GM19043 (cell line): Measurements from ENCODE around the gene TPST2.

Experiments
- ATAC-seq: cut with Tn5 transposase; IDR thresholded peaks from one replicate; pipeline ENCODE4 v1.9.1; 2021; ENCODE audit warnings: low read depth; ENCODE audit not compliant: unreplicated experiment

TPST2 gene

DNA sequence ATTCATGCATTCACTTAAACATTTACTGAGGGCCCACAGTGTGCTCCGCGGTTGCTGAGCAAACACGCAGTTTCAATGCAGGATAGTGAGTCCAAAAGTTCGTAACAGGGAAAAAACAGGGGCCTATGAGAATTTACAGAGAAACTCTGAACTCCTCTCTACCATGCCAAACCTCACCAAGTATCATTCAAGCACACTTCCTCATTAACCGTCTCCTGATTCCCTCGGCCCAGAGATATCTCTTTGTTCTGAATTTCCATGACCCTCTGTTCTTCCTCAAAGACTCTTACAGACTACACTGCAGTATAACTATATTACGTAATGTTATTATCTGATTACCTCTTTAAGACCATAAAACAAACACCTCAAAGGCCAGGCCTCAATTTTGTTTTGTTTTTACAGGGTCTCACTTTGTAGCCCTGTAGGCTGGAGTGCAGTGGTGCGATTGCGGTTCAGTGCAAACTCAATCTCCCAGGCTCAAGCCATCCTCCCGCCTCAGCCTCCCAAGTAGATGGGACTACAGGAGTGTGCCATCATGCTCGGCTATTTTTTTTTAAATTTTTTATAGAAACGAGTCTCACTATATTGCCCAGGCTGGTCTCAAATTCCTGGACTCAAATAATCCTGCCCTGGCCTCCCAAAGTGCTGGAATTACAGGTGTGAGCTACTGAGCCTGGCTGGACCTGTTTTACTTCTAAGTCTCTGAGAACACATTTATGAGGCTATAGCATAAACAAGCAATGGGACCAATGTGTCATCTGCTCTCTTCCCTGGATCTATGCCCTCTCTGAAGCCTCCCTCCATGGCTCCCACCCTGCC is 109.9 kb downstream of the TPST2 start:
- no peak for ATAC-seq

GRCh38 chr22:26479043-26479791 is 110.7 kb downstream of the TPST2 start:
- no peak for ATAC-seq

- no peak for ATAC-seq
Observed at GRCh38 chr22:26477341-26477731, 112.6 kb downstream of the TPST2 start.

GRCh38 chr22:26476705-26477340 is 113.1 kb downstream of the TPST2 start:
- no peak for ATAC-seq

DNA sequence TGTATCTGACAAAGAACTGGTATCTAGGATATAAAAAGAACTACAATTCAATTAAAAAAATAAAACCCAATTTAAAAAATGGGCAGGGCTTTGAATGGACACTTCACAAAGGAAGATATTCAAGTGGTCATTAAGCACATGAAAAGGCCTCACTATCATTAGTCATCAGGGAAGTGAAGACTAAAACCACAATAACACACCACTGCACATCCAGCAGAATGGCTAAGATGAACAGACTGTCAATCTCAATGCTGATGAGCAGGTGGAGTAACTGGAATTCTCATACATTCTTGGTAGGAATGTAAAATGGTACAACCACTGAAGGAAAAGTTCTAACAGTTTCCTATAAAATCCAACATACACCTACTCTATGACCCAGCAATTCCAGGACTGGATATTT is 115.2 kb downstream of the TPST2 start:
- no peak for ATAC-seq
